Measurements from ENCODE around the gene SHROOM4. TPM values are rescaled to one million over a fixed set of nuclear protein-coding genes. Genes with fewer than 3 reads are reported as not detected.

Gene SHROOM4
- total and polyA plus RNA-seq, 4 donors, result 0.62 to 2.3 (median 0.93) TPM

GRCh38 chrX:50671661-50672060 lies 142.3 kb downstream of the SHROOM4 start:
- H3K9ac ChIP-seq (ENCODE audit: low read depth in 1 of 2, low read length in 2 of 2), result no peak overlapping the region
- no peaks in the 10 kb centered on the region for H3K9me3 ChIP-seq (ENCODE audit: control insufficient read depth in 4 of 4, low read length in 3 of 4)
- 79% methylated on average over 1 of the region's 1 CpG for WGBS
- H3K27me3 ChIP-seq (ENCODE audit: control insufficient read depth in 4 of 4, insufficient read depth in 4 of 4, low read length in 3 of 4), result peaks cover 0 to 7% (median 1%) of the 10 kb centered on the region in 4 donors
- TF ChIP-seq SP1 (IDR thresholded peaks at IDR 0.05), result no peak
- no peak for TF ChIP-seq HNF4G (IDR thresholded peaks at IDR 0.05)
- no peak for TF ChIP-seq HNF4A (conservative IDR thresholded peaks at IDR 0.05)
- no peak overlapping the region for H3K27ac ChIP-seq (ENCODE audit: low read depth in 1 of 2, low read length in 2 of 2)
- H3K36me3 ChIP-seq (ENCODE audit: control insufficient read depth in 4 of 4, insufficient read depth in 3 of 4, low read depth in 1 of 4, low read length in 3 of 4), result no peaks in the 10 kb centered on the region
- H3K4me3 ChIP-seq (ENCODE audit: low read depth in 1 of 3, low read length in 3 of 3), result no peak overlapping the region
- no peak for DNase-seq (ENCODE audit: low spot score)
- no peaks in the 10 kb centered on the region for H3K4me1 ChIP-seq (ENCODE audit: control insufficient read depth in 4 of 4, insufficient read depth in 4 of 4, low read length in 3 of 4)

GRCh38 chrX:50668860-50669259 lies 145.1 kb downstream of the SHROOM4 start:
- no peak for TF ChIP-seq SP1 (IDR thresholded peaks at IDR 0.05)
- no peak for TF ChIP-seq MAX (IDR thresholded peaks at IDR 0.05)
- no peak for TF ChIP-seq ZBTB33 (IDR thresholded peaks at IDR 0.05)
- TF ChIP-seq EGR1 (IDR thresholded peaks at IDR 0.05; ENCODE audit: low read depth in 2 of 2), result no peak
- no peak for TF ChIP-seq RAD21 (IDR thresholded peaks at IDR 0.05)
- H3K27ac ChIP-seq (ENCODE audit: low read depth in 1 of 2, low read length in 2 of 2), result no peak overlapping the region
- 83% methylated on average over 1 of the region's 1 CpG for WGBS
- no peaks in the 10 kb centered on the region for H3K4me1 ChIP-seq (ENCODE audit: control insufficient read depth in 4 of 4, insufficient read depth in 4 of 4, low read length in 3 of 4)
- H3K36me3 ChIP-seq (ENCODE audit: control insufficient read depth in 4 of 4, insufficient read depth in 3 of 4, low read depth in 1 of 4, low read length in 3 of 4), result no peaks in the 10 kb centered on the region
- no peak for DNase-seq (ENCODE audit: low spot score)
- no peaks in the 10 kb centered on the region for H3K9me3 ChIP-seq (ENCODE audit: control insufficient read depth in 4 of 4, low read length in 3 of 4)
- H3K9ac ChIP-seq (ENCODE audit: low read depth in 1 of 2, low read length in 2 of 2), result no peak overlapping the region
- no peak overlapping the region for H3K4me3 ChIP-seq (ENCODE audit: low read depth in 1 of 3, low read length in 3 of 3)
- peaks cover 0 to 3% (median 1%) of the 10 kb centered on the region in 4 donors for H3K27me3 ChIP-seq (ENCODE audit: control insufficient read depth in 4 of 4, insufficient read depth in 4 of 4, low read length in 3 of 4)

- no peak overlapping the region for H3K9ac ChIP-seq (ENCODE audit: low read depth in 1 of 2, low read length in 2 of 2)
- DNase-seq (ENCODE audit: low spot score), result no peak
- H3K27ac ChIP-seq (ENCODE audit: low read depth in 1 of 2, low read length in 2 of 2), result no peak overlapping the region
- TF ChIP-seq GABPA (IDR thresholded peaks at IDR 0.05 in 1 of 2, conservative IDR thresholded peaks at IDR 0.05 in 1 of 2), result no peak
- TF ChIP-seq HNF4A (conservative IDR thresholded peaks at IDR 0.05), result no peak
- TF ChIP-seq JUND (IDR thresholded peaks at IDR 0.05), result no peak
- TF ChIP-seq CTCF (IDR thresholded peaks at IDR 0.05; ENCODE audit: low read depth, low read length, missing input control), result no peak
- no peak for TF ChIP-seq ZBTB33 (IDR thresholded peaks at IDR 0.05)
- no peak for TF ChIP-seq SP1 (IDR thresholded peaks at IDR 0.05)
- no peak for TF ChIP-seq YY1 (IDR thresholded peaks at IDR 0.05)
- TF ChIP-seq RAD21 (IDR thresholded peaks at IDR 0.05), result no peak
- no peak for TF ChIP-seq NR2F2 (IDR thresholded peaks at IDR 0.05)
- TF ChIP-seq HNF4G (IDR thresholded peaks at IDR 0.05), result no peak
- TF ChIP-seq RXRA (IDR thresholded peaks at IDR 0.05), result no peak
- TF ChIP-seq TAF1 (conservative IDR thresholded peaks at IDR 0.05), result no peak
- TF ChIP-seq REST (IDR thresholded peaks at IDR 0.05), result no peak
- TF ChIP-seq MAX (IDR thresholded peaks at IDR 0.05), result no peak
- no peak for TF ChIP-seq FOXA1 (IDR thresholded peaks at IDR 0.05)
- H3K27me3 ChIP-seq (ENCODE audit: control insufficient read depth in 4 of 4, insufficient read depth in 4 of 4, low read length in 3 of 4), result no peaks in the 10 kb centered on the region
- H3K4me1 ChIP-seq (ENCODE audit: control insufficient read depth in 4 of 4, insufficient read depth in 4 of 4, low read length in 3 of 4), result no peaks in the 10 kb centered on the region
- no peaks in the 10 kb centered on the region for H3K36me3 ChIP-seq (ENCODE audit: control insufficient read depth in 4 of 4, insufficient read depth in 3 of 4, low read depth in 1 of 4, low read length in 3 of 4)
- H3K4me3 ChIP-seq (ENCODE audit: low read depth in 1 of 3, low read length in 3 of 3), result no peak overlapping the region
- no peaks in the 10 kb centered on the region for H3K9me3 ChIP-seq (ENCODE audit: control insufficient read depth in 4 of 4, low read length in 3 of 4)
Measured at GRCh38 chrX:50648156-50648555, 165.8 kb downstream of the SHROOM4 start.

Measured in liver (tissue), 9 donors.